ENCODE results near the gene SYF2. TPM values are rescaled to one million over a fixed set of nuclear protein-coding genes. Genes with fewer than 3 reads are reported as not detected.
A peak's percentile ranks its signal among the peaks of the same experiment; 100 is the strongest.

The SYF2 gene
- total and polyA plus RNA-seq, 4 donors: 29.7 to 99.4 (median 67.5) TPM

DNA sequence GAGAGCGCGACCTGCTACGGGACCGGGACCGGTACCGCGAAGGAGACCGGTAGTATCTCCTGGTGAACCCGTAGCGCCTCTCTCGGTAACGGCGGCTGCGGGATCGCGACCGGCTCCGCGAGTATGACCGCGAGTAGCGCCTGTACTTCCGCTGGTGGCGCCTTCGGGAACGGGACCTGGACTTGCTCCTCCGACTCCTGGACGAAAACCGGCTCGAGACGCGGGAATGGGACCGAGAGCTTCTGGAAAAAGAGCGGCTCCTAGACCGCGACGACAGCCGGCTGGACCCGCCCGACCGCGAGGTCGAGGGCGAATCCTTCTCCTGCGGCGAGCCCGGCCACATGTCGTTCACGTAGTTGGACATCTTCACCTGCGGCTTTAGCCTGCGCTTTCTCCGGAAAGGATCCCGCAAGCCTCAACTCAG lies 14.3 kb upstream of the SYF2 start:
- no peaks in the 10 kb centered on the region for H3K9me3 ChIP-seq (ENCODE audit: control insufficient read depth in 4 of 4, insufficient read depth in 3 of 4, low read length in 3 of 4)
- H3K27ac ChIP-seq (ENCODE audit: low read depth in 1 of 2, low read length in 1 of 2): peak overlapping the region; percentile 99 to 100
- TF ChIP-seq, protein P1, sequence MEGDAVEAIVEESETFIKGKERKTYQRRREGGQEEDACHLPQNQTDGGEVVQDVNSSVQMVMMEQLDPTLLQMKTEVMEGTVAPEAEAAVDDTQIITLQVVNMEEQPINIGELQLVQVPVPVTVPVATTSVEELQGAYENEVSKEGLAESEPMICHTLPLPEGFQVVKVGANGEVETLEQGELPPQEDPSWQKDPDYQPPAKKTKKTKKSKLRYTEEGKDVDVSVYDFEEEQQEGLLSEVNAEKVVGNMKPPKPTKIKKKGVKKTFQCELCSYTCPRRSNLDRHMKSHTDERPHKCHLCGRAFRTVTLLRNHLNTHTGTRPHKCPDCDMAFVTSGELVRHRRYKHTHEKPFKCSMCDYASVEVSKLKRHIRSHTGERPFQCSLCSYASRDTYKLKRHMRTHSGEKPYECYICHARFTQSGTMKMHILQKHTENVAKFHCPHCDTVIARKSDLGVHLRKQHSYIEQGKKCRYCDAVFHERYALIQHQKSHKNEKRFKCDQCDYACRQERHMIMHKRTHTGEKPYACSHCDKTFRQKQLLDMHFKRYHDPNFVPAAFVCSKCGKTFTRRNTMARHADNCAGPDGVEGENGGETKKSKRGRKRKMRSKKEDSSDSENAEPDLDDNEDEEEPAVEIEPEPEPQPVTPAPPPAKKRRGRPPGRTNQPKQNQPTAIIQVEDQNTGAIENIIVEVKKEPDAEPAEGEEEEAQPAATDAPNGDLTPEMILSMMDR (IDR thresholded peaks at IDR 0.05; ENCODE audit: control extremely low read depth, extremely low read depth): no peak
- peaks cover 0 to 14% (median 6%) of the 10 kb centered on the region in 5 donors for H3K4me1 ChIP-seq (ENCODE audit: control insufficient read depth in 5 of 5, insufficient read depth in 5 of 5, low read length in 5 of 5)
- no peaks in the 10 kb centered on the region for H3K27me3 ChIP-seq (ENCODE audit: control insufficient read depth in 3 of 3, insufficient read depth in 3 of 3, low read length in 2 of 3)
- ATAC-seq (ENCODE audit: insufficient read depth, low FRiP score): no peak
- DNase-seq: no peak
- 0 to 1% methylated on average over 53 of the region's 53 CpGs for whole genome bisulfite sequencing, 2 donors
- H3K4me3 ChIP-seq: peak overlapping the region; percentile 86
- H3K9ac ChIP-seq (ENCODE audit: insufficient read depth in 1 of 2, low read length in 2 of 2): peak overlapping the region; percentile 94 to 98
- peaks cover 15 to 24% (median 17%) of the 10 kb centered on the region in 4 donors for H3K36me3 ChIP-seq (ENCODE audit: control insufficient read depth in 4 of 4, insufficient read depth in 4 of 4, low read length in 4 of 4)

DNA sequence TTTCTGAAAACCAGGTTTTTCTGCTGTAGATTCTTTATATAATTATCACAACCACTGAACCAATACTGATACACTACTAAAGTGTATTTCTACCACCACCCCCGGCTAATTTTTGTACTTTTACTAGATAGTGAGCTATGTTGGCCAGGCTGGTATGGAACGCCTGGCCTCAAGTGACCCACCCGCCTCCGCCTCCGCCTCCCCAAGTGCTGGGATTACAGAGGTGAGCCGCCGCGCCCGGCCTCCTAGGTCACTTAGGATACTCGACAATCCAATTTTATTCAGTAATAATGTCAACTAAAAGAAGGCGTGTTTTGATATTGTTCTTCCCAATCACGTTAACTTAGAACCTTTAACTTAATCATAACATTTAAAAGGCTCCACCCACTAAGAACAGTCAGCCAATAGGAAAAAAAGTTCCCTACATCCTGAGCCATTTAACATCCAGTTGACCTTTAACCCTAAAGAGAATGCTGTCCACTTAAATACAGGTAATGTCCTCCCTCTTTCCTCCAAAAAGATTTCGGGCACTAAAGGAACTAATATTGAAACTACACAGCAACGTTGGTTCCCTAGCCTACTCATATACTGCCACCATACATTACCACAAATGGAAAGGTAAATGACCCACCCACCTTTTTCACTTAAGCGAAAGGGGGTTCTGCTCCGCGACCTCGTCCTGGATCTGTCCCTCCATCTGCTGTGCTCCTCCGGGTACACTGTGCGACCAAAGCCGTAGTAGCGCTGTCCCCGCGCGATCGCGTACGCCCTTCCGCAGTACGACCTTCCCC lies 13.7 kb upstream of the SYF2 start:
- peak overlapping the region; percentile 94 to 98 for H3K9ac ChIP-seq (ENCODE audit: insufficient read depth in 1 of 2, low read length in 2 of 2)
- DNase-seq: no peak
- 24 to 26% methylated on average over 30 of the region's 30 CpGs for WGBS, 2 donors
- peaks cover 15 to 24% (median 17%) of the 10 kb centered on the region in 4 donors for H3K36me3 ChIP-seq (ENCODE audit: control insufficient read depth in 4 of 4, insufficient read depth in 4 of 4, low read length in 4 of 4)
- peak overlapping the region; percentile 86 for H3K4me3 ChIP-seq
- H3K4me1 ChIP-seq (ENCODE audit: control insufficient read depth in 5 of 5, insufficient read depth in 5 of 5, low read length in 5 of 5): peaks cover under 1 to 17% (median 6%) of the 10 kb centered on the region in 5 donors
- no peaks in the 10 kb centered on the region for H3K9me3 ChIP-seq (ENCODE audit: control insufficient read depth in 4 of 4, insufficient read depth in 3 of 4, low read length in 3 of 4)
- H3K27ac ChIP-seq (ENCODE audit: low read depth in 1 of 2, low read length in 1 of 2): peak overlapping the region; percentile 99 to 100
- TF ChIP-seq, protein P1 (IDR thresholded peaks at IDR 0.05; ENCODE audit: control extremely low read depth, extremely low read depth): no peak
- no peaks in the 10 kb centered on the region for H3K27me3 ChIP-seq (ENCODE audit: control insufficient read depth in 3 of 3, insufficient read depth in 3 of 3, low read length in 2 of 3)
- ATAC-seq (ENCODE audit: insufficient read depth, low FRiP score): no peak

DNA sequence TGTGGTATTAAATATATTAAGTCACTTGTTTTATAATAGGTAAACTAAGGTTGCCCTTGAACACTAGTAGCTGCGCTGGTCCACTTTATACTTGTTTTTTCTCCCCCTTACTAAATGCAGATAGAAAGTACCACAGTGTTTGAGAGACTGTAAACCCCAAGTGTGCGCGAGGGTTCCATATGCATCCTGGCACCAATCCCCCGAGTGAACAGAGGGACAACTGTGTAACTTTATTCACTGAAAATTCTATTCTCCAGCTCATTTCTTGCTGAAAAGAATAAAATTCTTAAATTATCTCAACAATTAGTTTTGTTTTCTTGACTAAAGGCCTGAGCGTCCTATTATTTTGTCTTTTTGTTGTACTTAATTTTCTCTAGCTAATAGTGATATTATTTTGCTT lies 13.1 kb upstream of the SYF2 start:
- Histone ChIP-seq H3K9ac (ENCODE audit: insufficient read depth in 1 of 2, low read length in 2 of 2) (no peak overlapping the region), H3K9me3 (ENCODE audit: control insufficient read depth in 4 of 4, insufficient read depth in 3 of 4, low read length in 3 of 4) (no peaks in the 10 kb centered on the region), H3K36me3 (ENCODE audit: control insufficient read depth in 4 of 4, insufficient read depth in 4 of 4, low read length in 4 of 4) (peaks cover 15 to 24% (median 17%) of the 10 kb centered on the region in 4 donors), H3K4me3 (no peak overlapping the region), H3K4me1 (ENCODE audit: control insufficient read depth in 5 of 5, insufficient read depth in 5 of 5, low read length in 5 of 5) (peaks cover 7 to 23% (median 10%) of the 10 kb centered on the region in 5 donors), H3K27me3 (ENCODE audit: control insufficient read depth in 3 of 3, insufficient read depth in 3 of 3, low read length in 2 of 3) (no peaks in the 10 kb centered on the region), H3K27ac (ENCODE audit: low read depth in 1 of 2, low read length in 1 of 2) (no peak overlapping the region)
- 78 to 86% methylated on average over 5 of the region's 5 CpGs for WGBS, 2 donors
- no peak for ATAC-seq (ENCODE audit: insufficient read depth, low FRiP score)
- DNase-seq: no peak
- TF ChIP-seq, protein P1 (IDR thresholded peaks at IDR 0.05; ENCODE audit: control extremely low read depth, extremely low read depth): no peak

Measured in lung (tissue), 12 donors.